GM12878 (cell line): ENCODE data around the gene MAZ.

Source experiments
- CHD4 ChIP-seq: fragments of 200-600 bp; sonication (generic); IDR thresholded peaks from 2 replicates; pipeline ENCODE4 v1.6.1; 2016; ENCODE audit warnings: mild to moderate bottlenecking
- EP300 ChIP-seq, 2 experiments: fragments of 150-350 bp in 1 of 2; IDR thresholded peaks; 2 replicates each; pipeline ENCODE4 v1.6.1; 2011 to 2012; ENCODE audit warnings: low read depth in 2 of 2, low read length in 2 of 2, borderline replicate concordance in 1 of 2, improper control_type of control experiment in 1 of 2, inconsistent platforms in 1 of 2; ENCODE audit not compliant: control insufficient read depth in 1 of 2
- ESRRA ChIP-seq: IDR thresholded peaks from 2 replicates; pipeline ENCODE4 v1.6.1; 2012; ENCODE audit warnings: mild to moderate bottlenecking, low read length, improper control_type of control experiment
- FOXK2 ChIP-seq: fragments of 450-650 bp; IDR thresholded peaks from 2 replicates; pipeline ENCODE4 v1.6.1; 2017; ENCODE audit warnings: mild to moderate bottlenecking, moderate library complexity
- POLR2A ChIP-seq: IDR thresholded peaks from 2 replicates; pipeline ENCODE4 v1.6.1; 2011; ENCODE audit warnings: low read depth, mild to moderate bottlenecking, low read length
- POLR2AphosphoS5 ChIP-seq: IDR thresholded peaks from 2 replicates; pipeline ENCODE4 v1.6.1; 2011; ENCODE audit warnings: mild to moderate bottlenecking, low read length, inconsistent platforms
- RAD51 ChIP-seq: fragments of 450-650 bp; IDR thresholded peaks from 2 replicates; pipeline ENCODE4 v1.6.1; 2016; ENCODE audit warnings: moderate library complexity, mild to moderate bottlenecking, inconsistent platforms
- RFX5 ChIP-seq: IDR thresholded peaks from 2 replicates; pipeline ENCODE4 v1.6.1; 2011; ENCODE audit warnings: low read depth, low read length, improper control_type of control experiment
- TF ChIP-seq, protein P1 (sequence below): fragments of 450-650 bp; formaldehyde crosslinking; IDR thresholded peaks from 2 replicates; pipeline ENCODE4 v1.5.0; 2022; ENCODE audit warnings: mild to moderate bottlenecking, missing genetic modification characterization
- TF ChIP-seq, protein P2 (sequence below): IDR thresholded peaks from 2 replicates; pipeline ENCODE4 v1.6.1; 2012; ENCODE audit warnings: mild to moderate bottlenecking, low read depth, low read length
- TF ChIP-seq, protein P3 (sequence below), 3 experiments: IDR thresholded peaks in 2 of 3; conservative IDR thresholded peaks in 1 of 3; 2 replicates each; pipeline ENCODE4 v1.5.1; 2011; ENCODE audit warnings: low read depth in 3 of 3, low read length in 3 of 3, mild to moderate bottlenecking in 3 of 3, control low read depth in 2 of 3, moderate library complexity in 2 of 3, inconsistent platforms in 1 of 3, mixed read lengths in 1 of 3; ENCODE audit not compliant: control insufficient read depth in 2 of 3, insufficient read depth in 1 of 3; ENCODE audit errors: extremely low read depth in 1 of 3

DNA sequence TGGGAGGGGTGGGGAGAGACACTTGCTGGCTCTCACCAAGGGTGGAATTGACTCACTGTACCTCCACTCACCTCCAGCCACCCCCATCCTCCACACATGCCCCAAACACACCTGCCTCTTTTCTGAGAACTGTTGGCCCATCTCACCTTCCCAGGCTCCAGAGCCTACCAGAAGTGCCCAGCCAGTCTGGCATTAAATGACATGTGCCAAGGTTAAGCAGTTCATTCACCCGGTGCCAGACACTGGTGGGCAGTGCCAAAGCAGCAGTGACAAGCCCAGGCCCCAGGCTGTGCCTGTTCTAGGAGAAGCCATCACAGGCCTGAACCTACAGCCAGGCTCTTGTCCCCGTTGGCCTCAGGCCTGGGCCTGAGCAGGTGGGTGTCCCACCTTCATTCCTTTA lies 25.2 kb downstream of the MAZ start:
- TF ChIP-seq FOXK2 (no peak), EP300 (IDR thresholded peaks at IDR 0.05; ENCODE audit: borderline replicate concordance in 1 of 2, control insufficient read depth in 1 of 2, low read depth in 2 of 2, low read length in 2 of 2) (no peak), POLR2A (no peak), CHD4 (no peak), RFX5 (no peak), POLR2AphosphoS5 (no peak), RAD51 (no peak), ESRRA (no peak)
- TF ChIP-seq, protein P1, sequence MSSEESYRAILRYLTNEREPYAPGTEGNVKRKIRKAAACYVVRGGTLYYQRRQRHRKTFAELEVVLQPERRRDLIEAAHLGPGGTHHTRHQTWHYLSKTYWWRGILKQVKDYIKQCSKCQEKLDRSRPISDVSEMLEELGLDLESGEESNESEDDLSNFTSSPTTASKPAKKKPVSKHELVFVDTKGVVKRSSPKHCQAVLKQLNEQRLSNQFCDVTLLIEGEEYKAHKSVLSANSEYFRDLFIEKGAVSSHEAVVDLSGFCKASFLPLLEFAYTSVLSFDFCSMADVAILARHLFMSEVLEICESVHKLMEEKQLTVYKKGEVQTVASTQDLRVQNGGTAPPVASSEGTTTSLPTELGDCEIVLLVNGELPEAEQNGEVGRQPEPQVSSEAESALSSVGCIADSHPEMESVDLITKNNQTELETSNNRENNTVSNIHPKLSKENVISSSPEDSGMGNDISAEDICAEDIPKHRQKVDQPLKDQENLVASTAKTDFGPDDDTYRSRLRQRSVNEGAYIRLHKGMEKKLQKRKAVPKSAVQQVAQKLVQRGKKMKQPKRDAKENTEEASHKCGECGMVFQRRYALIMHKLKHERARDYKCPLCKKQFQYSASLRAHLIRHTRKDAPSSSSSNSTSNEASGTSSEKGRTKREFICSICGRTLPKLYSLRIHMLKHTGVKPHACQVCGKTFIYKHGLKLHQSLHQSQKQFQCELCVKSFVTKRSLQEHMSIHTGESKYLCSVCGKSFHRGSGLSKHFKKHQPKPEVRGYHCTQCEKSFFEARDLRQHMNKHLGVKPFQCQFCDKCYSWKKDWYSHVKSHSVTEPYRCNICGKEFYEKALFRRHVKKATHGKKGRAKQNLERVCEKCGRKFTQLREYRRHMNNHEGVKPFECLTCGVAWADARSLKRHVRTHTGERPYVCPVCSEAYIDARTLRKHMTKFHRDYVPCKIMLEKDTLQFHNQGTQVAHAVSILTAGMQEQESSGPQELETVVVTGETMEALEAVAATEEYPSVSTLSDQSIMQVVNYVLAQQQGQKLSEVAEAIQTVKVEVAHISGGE = no peak
- TF ChIP-seq, protein P2, sequence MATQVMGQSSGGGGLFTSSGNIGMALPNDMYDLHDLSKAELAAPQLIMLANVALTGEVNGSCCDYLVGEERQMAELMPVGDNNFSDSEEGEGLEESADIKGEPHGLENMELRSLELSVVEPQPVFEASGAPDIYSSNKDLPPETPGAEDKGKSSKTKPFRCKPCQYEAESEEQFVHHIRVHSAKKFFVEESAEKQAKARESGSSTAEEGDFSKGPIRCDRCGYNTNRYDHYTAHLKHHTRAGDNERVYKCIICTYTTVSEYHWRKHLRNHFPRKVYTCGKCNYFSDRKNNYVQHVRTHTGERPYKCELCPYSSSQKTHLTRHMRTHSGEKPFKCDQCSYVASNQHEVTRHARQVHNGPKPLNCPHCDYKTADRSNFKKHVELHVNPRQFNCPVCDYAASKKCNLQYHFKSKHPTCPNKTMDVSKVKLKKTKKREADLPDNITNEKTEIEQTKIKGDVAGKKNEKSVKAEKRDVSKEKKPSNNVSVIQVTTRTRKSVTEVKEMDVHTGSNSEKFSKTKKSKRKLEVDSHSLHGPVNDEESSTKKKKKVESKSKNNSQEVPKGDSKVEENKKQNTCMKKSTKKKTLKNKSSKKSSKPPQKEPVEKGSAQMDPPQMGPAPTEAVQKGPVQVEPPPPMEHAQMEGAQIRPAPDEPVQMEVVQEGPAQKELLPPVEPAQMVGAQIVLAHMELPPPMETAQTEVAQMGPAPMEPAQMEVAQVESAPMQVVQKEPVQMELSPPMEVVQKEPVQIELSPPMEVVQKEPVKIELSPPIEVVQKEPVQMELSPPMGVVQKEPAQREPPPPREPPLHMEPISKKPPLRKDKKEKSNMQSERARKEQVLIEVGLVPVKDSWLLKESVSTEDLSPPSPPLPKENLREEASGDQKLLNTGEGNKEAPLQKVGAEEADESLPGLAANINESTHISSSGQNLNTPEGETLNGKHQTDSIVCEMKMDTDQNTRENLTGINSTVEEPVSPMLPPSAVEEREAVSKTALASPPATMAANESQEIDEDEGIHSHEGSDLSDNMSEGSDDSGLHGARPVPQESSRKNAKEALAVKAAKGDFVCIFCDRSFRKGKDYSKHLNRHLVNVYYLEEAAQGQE = no peak
- TF ChIP-seq, protein P3, sequence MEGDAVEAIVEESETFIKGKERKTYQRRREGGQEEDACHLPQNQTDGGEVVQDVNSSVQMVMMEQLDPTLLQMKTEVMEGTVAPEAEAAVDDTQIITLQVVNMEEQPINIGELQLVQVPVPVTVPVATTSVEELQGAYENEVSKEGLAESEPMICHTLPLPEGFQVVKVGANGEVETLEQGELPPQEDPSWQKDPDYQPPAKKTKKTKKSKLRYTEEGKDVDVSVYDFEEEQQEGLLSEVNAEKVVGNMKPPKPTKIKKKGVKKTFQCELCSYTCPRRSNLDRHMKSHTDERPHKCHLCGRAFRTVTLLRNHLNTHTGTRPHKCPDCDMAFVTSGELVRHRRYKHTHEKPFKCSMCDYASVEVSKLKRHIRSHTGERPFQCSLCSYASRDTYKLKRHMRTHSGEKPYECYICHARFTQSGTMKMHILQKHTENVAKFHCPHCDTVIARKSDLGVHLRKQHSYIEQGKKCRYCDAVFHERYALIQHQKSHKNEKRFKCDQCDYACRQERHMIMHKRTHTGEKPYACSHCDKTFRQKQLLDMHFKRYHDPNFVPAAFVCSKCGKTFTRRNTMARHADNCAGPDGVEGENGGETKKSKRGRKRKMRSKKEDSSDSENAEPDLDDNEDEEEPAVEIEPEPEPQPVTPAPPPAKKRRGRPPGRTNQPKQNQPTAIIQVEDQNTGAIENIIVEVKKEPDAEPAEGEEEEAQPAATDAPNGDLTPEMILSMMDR (IDR thresholded peaks at IDR 0.05 in 2 of 3, conservative IDR thresholded peaks at IDR 0.05 in 1 of 3; ENCODE audit: control insufficient read depth in 2 of 3, extremely low read depth in 1 of 3, insufficient read depth in 1 of 3, low read depth in 3 of 3, low read length in 3 of 3) = no peak
